Stimulated activated CD4-positive, alpha-beta T cell treated with anti-CD3 and anti-CD28 coated beads, Interleukin-4, amount 100 ng/mL, for 48 hours (primary cell): ENCODE data around the gene CSK.

Source experiments
- DNase-seq, 2 donors: peaks; one replicate each; pipeline ENCODE4 v3.0.0-alpha.2; 2020; ENCODE audit warnings: low read depth in 2 of 2

The CSK gene

DNA sequence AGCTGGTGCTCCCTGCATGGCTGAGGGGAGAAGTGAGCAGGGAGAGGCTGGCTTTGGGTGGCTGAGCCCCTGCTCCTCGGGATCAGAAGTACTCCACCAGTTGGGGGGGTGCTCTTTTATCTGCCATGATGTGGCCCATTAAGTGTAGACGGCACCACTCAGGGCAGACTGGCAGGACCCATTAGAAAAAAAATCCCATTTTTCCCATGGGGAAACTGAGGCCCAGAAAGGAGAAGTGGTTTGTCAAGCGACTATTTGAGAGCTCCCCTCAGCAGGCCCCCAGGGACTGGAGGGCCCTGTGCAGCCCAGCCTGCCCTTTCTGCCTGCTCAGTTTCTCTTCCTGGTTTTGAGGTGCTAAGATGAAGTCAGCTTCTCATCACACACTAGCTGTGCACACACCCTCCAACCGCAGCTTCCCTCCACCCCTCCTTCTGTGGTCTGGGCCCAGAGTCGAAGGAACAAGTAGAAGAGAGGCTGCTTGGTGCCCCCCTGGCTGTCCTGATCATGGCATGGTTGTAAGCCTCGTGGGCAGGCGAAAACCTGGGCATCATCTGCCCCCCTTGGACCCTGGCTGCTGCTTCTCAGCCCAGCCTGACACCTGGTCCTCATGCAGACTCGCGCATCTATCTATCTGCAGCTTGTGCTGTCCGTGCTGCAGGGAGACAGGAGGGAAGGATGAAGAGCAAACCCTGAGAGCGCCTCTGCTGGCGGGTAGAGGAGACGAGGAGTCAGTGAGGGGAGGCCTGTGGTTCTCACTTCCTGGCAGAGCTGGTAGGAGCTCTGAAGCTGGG, 5.6 kb downstream of the CSK start:
- peak; percentile 86 to 93 for DNase-seq

DNA sequence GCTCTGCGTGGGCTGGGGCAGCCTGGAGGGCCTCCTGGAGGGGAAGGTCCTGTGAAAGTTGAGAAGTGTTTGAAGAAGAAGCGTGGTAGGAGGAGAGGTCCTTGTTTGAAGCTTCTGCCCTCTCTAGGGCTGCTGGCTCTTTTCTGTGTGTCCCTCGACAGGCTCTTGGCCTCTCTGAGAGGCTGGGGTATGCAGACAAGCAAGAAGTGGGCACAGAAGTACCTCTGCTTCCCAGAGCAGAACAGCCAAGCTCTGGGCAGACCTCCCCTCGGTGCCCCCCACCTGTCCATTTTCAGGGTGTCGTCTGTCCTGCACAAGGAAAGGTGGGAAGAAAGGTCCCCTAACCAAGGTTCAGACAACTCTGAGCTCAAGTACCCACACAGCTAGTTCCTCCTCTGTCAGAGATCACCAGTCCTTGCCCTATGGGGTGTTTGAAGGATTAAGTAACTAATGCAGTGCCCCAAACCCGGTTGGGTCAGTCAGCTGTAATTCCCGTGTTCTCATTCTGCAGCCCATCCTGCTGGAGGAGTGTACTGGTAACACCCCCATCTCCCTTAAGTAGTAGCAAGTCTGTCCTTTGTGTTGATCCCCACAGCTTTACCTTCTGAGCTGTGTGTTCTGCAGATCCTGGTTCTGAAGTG, 6.3 kb downstream of the CSK start:
- no peak for DNase-seq

DNA sequence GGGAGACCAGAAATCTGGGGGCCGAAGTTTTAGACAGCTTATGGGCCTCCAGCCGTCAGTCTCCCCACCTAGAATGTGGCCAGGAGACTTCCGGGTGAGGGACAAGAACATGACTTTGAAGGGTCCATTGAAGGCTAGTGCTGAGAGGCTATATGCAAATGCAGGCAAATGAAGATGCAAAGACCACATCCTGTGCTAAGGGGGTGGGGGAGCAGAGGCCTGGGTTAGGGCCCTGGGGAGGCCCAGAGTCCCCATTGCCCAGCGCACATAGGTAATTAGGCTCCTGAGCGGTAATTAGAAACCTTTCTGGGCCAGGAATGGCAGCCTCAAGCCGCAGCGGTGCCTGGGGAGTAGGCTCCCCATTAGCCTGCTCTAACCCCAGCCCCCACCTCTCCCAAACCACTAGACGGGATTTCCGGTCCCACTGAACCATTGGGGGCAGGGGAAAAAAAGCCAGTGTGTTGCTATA, 6.8 kb downstream of the CSK start:
- DNase-seq, result no peak

DNA sequence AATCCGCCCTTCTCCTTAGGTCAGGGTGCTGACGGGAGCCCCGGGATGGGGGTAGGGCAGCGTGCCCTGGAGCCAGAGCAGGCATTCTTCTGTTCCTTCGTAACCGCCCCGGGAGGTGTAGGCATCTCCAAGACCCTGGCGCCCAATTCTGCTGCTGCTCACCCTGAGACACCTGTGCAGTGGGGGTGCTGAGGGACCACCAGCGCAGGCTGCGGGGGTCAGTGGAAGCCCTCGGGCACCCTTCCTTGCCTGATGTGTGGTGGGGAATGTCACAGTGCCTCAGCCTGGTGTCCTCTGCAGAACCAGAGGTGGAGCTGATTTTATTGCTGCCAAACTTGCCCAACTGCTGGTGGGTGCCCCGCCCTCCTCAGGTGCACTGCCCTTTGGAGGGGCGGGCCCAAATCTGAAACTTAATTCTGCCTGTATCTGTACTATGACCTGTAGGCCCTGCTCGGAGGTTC, 7.3 kb downstream of the CSK start:
- DNase-seq, result no peak

DNA sequence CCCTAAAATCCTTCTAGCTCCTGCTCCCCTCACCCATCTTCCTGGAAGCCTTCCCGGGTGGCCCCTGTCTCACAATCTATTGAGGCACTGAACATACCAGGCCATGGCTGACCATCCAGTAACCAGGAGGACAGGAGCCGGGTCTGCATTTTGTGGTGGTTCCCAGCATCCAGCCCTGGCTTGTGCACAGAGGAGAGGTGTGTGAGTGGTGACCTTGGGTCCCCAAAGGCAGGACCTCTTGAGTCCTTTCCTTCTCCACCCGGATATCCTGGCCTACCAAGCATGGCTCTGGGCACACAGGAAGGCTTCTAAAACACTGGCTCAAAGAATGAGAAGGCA, 7.8 kb downstream of the CSK start:
- DNase-seq, result no peak

DNA sequence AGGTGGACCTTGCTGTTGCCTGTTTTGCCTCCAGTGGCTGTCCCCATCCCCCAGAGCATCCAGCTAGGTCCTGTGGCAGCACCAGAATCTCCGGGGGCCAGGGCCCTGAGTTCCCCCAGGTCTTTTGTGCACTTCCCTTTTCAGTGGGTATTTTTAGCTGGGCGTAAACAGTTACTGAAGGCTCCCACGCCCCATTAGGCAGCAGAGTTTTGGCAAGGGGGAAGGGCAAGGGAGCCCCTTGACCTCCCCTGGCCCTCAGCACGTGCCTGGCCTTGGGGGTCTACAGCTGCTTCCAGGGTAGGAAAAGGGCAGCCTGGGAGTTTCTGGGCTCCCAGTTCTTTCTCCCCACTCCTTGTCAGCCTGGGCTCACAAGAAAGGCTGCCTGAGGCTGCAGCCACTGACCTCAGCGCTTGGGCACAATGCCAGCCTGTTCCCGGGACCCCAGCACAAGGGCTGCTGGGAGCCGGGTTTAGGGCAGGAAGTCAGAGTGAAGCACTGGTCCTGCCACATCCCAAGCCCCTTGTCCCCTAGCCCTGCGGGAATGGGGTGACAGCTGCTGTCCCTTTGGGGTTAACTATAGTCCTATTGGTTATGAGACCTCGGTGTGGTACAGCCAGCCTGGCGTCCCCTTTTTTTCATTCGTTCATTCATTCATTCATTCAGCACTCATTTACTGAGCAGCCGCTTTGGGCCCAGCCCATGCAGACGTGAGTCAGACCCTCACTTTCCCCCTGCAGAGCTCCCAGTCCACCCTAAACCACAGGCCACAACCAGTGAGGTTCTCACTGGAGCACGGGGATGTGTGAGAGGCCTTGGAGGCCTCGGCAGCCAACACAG, 8.4 kb downstream of the CSK start:
- no peak for DNase-seq

DNA sequence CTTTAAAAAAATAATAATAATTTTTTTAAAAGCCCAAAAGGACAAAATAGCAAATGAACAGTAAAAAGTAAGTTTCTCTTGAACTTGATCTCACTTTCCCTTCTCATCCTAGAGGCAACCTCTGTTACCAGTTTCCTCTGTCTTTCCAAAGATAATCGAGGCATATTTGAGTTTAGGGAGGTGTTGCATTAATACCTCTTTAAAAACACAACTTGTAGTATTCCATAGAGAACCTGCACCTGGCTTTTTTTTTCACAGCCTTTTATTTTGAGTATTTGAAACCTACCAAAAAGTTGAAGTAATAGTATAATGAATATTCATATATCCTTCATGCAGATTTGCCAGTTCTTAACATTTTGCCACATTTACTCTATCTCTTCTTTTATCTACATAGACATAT, 9.1 kb downstream of the CSK start:
- no peak for DNase-seq

DNA sequence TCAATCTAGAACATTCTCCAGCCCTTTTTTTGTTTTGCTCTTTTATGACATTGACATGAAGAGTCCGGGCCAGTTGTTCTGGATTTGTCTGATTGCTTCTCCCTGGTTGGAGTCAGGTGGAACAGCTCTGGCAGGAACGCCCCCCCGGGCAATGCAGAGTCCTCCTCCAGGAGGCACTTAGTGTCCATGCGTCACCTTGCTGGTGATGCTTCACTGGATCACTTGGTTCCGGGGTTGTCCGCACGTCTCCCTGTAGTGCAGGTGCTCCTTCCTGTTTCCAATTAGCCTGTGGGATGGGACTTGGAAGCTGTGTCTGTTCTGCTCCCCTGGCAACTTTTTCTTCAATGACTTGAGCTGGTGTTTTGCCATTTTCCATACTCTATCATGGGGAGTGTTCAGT, 9.8 kb downstream of the CSK start:
- DNase-seq, result no peak

DNA sequence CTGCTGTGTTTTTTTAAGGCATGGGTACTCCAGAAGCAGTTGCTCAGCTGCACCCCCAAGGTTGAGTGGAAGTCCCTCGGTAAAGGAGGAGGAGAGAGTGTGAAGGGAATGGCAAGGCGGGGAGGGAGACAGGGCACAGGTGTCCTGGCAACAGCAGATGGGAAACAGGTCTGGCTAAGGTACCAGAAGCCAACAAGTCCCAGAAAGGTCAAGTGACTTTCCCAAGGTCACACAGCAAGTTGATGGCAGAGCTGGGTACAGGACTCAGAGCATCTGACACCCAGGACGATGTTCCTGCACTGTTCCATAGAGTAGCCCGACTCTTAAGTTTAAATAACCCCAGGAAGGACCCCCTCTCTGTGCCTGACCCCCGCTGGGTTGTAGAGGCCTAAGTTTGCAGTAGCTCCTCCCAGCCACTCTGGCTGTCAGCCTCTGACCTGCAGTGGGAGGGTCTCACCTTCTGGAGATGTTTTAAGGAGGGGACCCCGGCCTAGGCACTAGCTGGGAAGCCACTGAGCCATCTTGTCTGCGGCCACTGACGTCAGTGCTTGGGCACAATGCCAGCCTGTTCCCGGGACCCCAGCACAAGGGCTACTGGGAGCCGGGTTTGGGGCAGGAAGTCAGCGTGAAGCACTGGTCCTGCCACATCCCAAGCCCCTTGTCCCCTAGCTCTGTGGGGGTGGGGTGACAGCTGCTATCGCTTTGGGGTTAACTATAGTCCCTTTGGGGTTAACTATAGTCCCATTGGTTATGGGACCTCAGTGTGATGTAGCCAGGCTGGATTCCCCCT, 10.5 kb downstream of the CSK start:
- DNase-seq, result no peak

DNA sequence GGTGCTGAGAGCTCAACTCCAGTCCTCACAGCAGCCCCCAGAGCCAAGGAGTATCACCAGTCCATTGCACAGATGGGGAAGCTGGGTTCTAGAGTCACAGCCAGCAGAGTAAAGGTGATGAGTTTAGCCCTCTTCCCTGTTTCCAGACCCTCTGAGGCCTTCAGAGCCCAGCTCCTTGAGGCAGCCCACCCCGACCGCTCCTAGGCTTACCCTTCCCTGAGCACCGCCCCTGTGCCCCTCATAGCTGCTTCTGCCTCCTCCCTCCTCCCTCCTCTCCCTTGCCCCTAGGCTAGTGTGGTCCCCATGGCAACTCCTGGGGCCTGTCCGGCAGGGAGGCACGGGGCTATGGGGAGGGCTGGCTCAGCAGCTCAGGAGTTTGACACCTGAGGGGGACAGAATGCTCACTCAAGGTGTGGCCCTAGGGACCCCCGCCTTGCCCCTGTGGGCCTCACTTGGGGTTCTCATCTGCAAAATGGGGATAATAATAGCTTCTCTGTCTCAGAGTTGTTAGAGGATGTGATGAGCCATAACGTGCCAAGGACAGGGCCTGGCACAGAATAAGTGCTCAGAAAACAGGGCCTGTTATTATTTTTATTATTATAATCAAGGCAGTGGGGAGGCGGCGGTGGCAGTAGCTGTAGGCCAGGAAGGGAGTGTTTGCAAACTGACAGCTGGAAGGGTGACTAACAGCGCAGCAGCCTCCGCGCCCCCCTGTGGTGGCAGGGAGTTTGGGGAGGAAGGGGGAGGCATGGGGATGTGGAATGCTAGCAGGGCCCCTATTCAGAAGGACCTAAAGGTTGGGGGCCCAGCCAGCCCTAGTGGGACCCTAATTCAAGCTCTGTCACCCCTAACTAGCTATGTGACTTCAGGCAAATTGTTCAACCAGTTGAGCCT, 11.5 kb downstream of the CSK start:
- no peak for DNase-seq

DNA sequence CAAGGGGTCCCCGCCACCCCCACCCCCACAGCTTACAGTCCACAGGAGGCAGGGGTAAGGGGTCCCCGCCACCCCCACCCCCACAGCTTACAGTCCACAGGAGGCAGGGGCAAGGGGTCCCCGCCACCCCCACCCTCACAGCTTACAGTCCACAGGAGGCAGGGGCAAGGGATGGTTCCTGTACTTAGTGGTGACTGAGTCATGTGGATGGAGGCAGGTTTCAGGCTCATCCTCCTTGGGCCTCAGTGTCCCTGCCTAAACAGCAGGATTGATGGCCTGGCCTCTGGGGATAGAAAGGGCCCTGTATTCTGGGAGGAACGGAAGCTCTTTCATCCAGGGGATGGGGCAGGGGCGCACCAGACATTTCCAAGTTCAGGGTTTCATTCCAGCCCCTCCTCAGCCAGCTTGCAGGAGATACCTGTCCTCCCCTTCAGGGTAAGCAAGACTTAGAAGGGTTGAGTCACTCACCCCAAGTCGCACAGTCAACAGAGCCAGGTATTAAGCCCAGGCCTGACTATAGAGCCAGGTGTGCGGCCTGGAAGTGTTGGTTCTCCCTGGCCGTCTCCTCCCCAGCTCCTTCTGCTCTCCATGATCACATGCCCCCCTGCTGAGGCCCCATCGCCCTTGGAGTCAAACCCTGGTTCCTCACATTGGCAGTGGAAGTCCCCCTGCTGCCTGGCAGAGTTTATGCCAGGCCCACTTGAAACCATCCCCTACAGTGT, 12.5 kb downstream of the CSK start:
- no peak for DNase-seq

DNA sequence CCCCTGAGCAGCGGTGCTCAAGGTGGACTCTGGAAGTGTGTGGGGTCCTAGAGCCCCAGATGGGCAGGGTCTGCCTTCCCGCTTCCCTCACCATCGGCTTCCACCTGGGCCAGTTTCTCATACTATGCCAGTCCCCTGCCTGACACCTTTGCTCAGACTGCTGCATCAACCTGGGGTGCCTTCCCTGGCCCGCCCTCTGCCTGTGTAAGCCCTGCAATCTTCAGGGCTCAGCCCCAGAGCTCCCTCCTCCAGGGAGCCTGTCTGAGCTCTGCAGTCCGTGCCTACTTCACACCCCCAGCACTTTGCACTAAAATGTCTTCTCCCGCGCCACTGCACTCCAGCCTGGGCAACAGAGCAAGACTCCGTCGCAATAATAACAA, 13.1 kb downstream of the CSK start:
- no peak for DNase-seq

DNA sequence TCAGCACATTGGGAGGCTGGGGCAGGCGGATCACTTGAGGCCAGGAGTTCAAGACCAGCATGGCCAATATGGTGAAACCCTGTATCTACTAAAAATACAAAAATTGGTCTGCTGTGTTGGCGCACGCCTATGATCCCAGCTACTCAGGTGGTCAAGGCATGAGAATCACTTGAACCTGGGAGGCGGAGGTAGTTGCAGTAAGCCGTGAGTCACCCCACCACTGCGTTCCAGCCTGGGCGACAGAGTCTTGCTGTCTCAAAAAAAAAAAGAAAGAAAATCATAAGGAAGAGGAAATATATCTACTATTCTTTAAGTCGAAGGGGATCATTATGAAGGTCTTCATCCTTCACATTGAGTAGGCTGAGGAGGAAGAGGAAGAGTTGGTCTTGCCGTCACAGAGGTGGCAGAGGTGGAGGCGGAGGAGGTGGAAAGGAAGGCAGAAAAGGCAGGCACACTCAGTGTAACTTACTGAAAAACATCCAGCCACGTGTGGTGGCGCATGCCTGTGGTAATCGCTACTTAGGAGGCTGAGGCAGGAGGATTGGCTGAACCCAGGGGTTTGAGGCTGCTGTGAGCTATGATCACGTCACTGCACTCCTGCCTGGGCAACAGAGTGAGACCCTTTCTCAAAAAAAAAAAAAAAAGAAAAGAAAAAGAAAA, 14.2 kb downstream of the CSK start:
- no peak for DNase-seq

DNA sequence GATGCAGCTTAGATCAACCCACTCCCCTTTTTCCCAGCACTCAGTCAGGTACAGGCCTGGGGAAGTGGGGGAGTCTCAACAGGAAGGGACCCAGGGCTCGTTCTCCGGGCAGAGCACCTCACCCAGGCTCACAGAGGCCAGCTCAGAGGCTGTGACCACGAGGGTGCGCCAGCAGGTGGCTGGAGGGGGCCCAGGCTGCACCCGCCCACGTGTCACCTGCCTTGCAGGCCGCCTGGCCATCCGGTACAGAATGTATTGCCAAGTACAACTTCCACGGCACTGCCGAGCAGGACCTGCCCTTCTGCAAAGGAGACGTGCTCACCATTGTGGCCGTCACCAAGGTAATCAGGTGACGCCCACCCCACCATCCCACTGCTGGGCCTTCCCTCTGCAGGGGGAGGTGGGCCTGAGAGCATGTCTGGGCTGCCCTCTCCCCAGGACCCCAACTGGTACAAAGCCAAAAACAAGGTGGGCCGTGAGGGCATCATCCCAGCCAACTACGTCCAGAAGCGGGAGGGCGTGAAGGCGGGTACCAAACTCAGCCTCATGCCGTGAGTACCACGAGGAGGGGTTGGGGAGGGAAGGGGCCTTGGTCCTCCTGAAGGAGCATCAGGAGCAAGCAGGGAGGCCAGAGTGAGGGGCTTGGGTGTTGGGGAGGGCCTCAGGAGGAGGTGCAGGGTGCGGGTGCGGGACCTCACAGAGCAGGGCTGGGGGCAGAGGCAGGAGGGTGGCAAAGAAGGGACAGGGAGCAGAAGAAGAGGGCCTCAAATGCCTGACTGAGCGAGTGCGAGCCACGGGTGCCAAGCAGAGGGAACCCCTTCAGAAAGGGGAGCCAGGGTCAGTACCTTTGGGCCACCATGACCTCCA, 16.7 kb downstream of the CSK start:
- no peak for DNase-seq

DNA sequence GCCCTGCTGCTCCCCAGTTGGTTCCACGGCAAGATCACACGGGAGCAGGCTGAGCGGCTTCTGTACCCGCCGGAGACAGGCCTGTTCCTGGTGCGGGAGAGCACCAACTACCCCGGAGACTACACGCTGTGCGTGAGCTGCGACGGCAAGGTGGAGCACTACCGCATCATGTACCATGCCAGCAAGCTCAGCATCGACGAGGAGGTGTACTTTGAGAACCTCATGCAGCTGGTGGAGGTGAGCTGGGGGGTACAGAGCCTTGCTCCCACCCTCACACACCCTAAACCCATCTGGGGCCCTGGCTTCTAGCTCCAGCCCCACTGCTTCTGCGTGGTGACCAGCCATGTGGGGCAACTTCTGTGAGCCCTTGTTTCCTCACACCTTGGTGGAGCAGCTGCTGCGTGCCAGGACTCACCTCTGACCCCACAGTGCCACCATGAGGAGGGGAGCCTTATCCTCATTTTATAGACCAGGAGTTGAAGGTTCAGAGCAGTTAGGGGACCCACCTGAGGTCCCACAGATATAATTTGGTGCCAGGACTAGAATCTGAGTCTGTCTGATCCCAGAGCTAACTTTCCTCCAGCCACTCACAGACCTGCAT, 17.5 kb downstream of the CSK start:
- no peak for DNase-seq

DNA sequence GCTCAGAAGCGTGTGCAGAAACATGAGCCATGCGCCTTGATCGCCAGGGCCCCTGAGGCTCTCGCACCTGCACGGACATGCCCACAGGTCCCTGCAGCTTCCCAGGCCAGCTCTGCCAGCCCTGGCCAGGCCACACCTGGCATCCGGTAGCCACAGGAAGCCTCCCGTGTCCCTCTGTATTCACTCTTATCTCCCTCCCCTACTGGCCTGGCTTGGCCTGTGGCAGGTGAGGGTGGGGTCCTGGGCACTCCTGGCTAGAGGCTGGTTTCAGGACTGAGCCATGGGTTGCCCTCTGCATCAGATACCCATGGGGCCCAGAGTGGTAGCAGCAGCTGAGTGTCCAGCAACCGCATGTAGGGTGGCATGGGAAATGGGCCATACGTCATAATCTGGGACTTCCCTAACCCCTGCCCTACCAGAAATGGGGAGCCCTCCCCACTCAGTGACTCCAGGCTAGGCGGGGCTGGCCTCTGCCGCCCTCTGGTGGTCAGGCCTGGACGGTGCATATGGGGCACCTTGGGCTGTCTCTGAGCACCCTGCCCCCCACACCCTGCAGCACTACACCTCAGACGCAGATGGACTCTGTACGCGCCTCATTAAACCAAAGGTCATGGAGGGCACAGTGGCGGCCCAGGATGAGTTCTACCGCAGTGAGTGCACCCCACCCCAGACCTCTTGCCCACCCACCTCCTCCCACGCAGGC, 18.1 kb downstream of the CSK start:
- DNase-seq, result peak; percentile 76 to 81

DNA sequence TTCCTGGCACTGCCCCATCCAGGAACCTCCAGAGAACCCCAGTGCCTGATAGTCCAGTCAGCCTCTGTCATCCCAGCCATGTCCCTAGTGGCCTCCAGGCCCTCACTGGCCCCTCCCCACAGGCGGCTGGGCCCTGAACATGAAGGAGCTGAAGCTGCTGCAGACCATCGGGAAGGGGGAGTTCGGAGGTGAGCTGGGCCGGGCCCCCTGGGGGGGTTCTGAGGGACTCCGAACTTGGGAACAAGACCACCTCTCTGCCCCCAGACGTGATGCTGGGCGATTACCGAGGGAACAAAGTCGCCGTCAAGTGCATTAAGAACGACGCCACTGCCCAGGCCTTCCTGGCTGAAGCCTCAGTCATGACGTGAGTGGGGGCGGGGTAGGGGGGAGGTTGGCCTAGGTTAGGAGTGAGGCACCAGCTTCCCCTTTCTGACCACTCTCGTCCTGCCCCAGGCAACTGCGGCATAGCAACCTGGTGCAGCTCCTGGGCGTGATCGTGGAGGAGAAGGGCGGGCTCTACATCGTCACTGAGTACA, 18.7 kb downstream of the CSK start:
- DNase-seq, result no peak
